NCI-H2107 treated with DMSO at 0.1 percent for 48 hours (cell line): Measurements from ENCODE around the gene TSACC.

ENCODE experiments used
- DNase-seq: peaks from one replicate; lab custom pipeline; 2025; ENCODE audit not compliant: unreplicated experiment; lab: John Stamatoyannopoulos, UW

TSACC gene

DNA sequence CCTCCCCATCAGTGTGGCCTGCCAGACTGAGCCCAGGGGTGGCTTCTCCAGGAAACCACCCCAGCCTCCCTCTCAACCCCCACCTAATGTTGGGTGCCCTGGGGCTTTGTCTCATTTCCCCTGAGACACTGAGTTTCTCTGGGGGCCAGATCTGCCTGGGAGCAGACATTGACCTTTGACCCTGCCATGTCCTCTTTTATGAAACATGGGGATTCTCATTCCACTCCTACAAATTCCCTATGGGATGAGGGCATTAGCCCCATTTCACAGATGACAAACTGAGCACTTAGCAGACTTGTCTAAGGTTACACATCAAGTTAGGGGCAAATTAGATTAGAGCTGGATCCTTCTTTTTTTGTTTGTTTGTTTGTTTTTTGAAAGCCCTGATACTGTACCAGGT is 54.8 kb downstream of the TSACC start:
- no peak for DNase-seq

DNA sequence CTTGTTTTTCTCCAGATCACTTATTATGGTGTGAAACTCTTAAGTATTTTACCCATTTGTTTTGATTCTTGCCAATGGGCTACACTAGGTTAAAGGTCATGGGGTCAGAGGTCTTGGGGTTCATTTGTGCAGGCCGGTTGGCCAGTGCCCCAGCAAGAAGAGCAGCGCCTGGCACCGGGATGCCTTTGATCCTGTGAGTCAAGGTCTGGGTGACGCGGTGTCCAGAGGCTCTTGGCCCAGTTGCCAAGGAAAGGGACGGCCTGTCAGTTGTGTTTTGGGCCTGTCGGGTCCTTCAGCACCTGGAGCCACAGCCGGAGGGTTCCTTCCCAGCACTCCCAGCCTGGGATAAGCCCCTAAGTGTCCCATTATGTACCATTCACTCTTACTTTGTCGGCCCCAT is 55.8 kb downstream of the TSACC start:
- DNase-seq: no peak

DNA sequence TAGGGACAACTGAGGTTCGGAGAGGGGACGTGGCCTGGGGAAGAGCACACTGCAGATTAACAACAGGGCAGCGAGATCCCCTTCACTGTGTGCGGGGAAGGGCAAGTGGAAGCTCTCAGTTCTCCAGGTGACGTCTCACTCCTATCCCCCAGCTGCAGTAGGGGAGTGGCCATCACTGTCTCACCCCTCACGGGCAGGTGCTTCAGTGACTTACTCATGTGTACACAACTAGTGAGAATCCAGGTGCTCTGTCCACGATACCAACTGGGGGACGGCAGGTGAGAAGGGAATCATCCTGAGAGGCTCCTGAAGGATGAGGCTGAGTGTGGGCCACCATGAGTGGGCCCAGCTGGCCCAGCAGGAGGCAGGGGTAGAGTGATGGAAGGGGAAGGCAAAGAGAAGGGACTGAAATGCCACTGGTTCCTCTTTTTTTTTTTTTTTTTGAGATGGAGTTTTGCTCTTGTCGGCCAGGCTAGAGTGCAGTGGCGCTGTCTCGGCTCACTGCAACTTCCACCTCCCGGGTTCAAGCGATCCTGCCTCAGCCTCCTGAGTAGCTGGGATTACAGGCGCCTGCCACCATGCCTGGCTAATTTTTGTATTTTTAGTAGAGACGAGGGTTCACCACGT is 56.6 kb downstream of the TSACC start:
- DNase-seq: peak; percentile 33
